Activated CD8-positive, alpha-beta memory T cell treated with anti-CD3 and anti-CD28 coated beads for 4 hours (primary cell): ENCODE data around the gene STK17A.

Source experiments
- DNase-seq, 2 donors: peaks; one replicate each; pipeline ENCODE4 v3.0.0-alpha.2; 2020; ENCODE audit warnings: low read depth in 2 of 2

The STK17A gene

DNA sequence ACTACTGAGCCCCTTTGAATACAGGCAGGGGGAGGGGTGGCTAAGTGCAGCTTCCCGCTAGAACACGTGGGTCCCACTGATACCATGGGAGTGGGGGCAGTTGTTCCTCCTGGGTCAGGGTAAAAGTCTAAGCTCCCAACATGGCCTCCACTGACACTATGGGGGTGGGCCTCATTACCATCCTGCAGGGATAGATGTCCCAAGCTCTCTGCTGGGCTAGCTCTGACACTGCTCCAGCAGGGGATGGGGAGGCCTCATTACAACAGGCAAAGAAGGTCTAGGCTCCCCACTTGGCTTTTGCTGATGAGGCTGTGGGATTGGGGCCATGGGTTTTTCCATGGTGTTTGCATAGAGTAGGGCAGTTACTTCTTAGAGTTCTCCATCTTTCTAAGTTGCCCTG, 51.5 kb downstream of the STK17A start:
- DNase-seq = no peak

DNA sequence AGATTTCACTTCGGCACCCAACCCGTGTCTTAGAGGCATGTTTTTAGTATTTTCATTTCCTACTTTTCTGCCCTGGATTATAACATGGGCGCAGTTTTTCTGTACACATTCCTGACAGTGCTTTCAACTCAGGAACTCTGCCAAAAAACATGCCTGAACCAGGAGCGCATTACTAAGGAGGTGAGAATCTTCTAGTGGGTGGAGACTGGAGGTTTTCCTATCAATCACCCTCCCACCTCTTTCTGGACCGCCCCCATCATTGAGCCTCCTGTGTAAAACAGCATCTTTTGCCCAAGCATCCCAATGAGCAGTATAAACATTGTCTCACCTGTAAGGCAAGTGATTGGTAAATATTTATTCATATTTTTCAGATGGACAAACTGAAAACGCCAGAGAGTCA, 53.2 kb downstream of the STK17A start:
- no peak for DNase-seq

DNA sequence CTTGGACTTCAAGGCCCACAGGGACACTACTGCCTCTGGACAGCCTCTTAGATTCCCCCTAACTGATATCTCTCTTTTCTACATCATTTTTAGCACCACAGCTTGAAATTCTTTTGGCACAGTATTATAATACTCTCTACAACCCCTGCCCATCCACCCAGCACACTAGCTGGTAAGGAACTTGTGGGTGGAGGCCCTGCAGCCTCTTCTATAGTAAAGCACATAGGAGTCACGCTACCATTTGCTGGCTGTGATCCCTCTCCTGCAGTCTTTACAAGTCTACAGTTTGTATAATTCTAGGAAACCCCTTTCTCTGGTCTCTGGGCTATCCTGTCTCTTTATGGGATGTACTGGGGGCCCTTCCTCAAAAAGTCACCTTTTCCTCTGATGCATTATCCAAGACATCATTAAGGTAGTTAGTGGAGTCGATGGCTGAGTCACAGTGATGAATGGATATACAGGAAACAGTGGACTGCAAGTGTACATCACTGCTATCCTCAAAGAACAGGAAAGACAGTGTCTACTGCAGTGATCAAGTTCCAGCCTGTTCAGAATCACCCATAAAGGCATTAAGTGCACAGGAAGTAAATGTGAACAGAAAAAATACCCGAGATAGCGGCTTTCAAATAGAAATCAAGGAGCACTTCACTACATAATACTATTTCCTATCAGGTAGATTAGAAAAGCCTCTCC, 54.4 kb downstream of the STK17A start:
- no peak for DNase-seq

DNA sequence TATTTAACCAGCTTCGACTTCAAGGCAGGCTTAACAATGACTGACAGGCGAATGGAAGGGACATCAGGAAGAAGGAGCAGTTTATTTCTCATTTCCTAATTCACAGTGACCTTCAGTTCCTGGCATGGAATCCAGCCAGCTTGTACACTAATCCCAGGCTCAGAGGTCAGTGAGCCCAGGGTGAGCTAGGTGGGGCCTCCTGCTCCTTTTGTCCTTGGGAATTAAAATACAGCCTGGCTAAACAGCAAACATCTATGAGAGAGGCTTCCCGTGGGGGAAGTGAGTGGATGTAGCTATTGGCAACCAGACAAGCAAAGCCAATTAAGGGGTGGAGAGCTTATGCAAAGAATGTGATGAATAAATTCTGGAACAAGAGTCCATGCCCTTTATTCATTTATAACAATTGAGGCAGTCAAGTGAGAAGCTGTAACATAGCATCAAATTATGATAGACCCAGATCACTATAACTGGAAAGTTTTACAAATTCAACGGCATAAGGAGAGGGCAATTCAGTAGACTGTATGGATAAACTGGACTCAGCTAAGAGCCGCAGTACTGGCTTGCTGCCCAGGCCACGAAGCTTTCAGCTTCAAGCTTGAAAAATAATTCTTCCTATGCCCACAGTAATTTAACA, 57.1 kb downstream of the STK17A start:
- no peak for DNase-seq

DNA sequence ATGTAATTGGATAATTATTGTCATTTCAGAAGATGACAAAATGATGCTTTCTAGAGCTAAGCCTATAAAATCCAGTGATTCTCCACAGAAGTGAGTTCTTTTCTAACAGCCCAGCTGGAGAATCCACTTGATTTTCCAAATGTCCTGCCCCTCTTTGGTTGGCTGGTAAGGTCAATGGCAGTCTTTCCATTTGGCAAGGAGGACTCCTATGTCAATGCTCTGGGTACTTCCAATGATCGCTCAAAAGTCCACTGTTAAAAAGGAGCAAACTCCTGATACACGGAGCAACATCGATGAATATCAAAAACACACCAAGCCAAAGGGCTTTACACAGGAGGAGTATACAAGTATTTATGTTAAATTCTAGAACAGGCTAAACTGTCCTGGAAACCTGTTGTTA, 57.8 kb downstream of the STK17A start:
- no peak for DNase-seq

DNA sequence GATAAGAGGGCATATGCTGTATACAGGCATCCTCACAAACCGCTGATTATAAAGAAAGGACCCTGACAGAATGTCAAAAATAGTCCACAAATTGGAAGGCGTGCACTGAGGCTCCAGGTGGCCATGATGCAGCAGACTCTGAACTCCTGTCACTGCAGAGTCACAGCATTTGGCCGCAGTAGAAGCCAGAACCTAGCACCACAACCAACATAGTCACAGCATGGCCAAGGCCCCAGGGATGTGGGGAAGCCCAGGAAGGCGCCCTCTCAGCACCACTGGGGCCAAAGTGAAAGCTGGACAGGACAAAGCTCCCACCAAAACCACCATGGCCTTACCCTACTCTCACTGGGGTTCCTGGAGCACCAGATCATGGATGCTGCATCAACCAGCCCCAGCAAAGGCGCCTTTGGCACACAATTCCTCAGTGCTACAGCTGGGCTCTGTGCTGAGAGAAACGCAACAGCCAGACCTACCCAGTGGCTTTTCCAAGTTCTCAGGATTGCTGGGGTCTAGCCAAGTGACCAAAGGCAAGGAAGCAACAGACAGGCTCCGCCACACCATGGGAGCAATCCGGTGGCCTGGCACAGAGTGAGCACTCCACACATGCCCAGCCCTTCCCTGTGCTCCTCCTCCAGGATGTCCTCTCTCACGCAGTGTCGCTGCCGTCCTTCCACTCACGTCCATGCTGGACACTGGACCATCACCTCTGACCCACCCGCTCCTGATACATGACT, 60.2 kb downstream of the STK17A start:
- DNase-seq = no peak

DNA sequence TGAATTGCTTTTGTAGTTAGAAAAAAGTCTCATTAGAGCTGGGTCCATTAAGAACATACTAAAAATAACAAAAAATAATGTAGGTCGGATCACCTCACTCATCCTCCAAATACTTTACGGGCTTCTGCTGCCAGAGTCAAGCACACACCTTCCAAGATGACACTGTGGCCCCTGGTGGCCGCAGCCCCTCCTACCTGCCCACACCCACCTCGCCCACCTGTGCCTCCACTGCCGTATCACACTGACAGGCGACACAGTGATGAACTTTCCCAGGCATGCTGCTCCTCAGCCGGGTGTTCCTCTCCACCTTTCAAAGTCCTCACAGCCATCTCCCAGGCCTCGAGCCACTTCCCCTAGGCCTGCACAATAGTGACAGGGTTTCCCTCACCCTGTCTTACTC, 60.9 kb downstream of the STK17A start:
- no peak for DNase-seq

DNA sequence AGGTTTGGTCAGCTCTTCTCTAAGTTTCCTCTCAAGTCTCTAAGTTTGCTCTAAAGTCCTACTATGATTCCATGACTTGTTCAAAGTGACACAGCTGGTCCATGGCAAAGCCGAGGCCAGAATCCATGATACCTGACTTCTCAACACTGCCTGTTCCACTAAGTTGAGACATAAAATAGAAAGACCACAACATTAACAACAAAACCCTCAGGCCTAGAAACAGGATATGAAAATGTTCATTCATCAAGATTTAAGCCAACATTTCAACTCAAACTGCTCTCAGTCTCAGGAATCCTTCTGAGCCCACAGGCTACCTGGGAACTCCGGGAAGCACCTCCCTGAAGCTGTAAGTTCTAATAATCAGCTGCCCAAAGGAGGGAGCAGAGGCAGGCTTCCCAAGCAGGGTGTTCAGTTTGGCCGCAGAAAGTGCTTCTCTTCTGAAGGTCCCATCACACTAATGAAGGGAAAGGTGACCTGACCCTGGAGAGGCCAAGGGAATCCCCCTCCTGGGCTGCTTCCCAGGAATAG, 62.9 kb downstream of the STK17A start:
- no peak for DNase-seq

DNA sequence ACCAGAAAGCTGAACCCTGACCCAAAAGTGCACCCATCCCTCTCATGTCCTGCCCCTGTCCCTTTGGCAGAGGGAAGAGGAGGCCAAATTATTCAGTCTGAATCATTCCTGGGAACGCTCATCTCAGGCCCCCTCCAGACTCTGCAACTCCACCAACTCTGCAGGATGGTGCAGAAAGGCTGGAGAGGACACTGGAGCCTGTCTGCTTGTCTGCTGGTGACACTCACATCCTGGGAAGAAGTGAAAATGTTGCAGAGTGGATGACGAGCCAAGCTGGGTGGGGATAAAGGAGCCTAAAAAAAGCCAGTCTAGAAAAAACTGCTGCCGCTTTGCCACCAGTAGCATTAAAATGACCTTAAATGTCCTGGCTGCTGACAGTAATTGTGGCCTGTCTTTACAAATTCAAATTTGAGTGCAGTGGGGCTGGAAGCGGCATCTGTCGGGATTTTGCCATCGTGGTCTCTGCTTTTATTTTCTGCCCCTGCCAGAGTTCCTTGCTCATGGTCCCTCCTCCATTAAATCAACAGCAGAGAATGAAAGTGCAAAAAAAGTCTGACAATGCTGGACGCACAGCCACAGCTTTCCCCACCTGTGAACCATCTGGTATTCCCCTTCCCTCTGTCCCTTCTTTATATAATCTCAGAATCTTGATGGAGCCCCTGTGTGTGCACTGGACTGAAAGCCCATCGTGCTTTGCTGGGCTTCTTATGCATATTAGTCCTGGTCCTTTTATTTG, 63.9 kb downstream of the STK17A start:
- no peak for DNase-seq

DNA sequence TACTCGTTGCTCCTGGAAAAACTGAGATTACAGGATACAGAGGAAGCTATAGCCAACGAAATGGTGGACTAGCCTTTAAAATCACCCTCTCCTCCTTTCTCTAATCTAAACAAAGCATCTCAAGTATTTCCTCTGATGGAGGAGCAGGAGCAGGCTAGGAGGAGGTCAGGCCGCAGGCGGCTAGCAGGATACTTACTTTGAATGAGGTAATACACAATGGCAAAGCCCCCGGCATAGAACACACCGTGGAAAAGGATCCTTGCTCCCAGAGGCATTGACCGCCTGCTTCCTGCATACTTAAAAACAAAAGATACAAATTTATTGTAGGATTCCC, 64.4 kb downstream of the STK17A start:
- no peak for DNase-seq

DNA sequence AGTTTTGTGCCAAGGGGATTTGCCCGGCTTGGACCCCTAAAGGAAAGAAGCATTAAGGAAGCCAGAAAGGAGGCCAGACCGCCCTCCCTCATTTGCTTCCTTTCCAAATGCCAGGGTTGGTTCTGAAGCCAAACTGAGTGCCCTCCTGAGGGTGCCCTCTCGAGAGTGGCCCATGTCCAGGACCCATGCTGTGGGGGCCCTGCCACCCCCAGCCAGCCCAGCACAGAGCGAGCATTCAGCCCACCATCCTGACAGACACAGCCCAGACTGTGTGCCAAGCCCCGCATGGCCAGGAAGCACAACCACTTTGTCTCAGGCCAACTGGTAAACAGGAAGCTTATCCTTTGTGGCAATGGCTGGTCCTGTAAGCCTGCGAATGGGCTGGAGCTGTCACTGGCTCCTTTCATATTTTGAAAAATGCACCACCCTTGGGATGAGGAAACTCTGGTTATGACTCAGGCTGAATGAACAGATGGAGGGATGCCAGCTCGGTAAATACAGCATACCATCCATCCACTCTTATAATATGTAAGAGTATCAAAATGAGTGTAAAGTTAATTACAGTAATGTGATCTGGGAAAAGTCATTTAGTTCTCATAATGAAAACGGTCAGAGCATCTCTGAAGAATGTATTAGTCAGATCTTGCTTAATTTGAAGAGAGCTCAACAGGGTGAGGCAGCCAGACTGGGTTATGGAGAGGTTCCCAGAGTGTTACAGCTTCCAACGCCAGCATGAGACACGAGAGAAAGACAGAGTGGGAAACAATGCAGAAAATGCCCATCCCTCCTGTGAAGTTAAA, 65.0 kb downstream of the STK17A start:
- no peak for DNase-seq

DNA sequence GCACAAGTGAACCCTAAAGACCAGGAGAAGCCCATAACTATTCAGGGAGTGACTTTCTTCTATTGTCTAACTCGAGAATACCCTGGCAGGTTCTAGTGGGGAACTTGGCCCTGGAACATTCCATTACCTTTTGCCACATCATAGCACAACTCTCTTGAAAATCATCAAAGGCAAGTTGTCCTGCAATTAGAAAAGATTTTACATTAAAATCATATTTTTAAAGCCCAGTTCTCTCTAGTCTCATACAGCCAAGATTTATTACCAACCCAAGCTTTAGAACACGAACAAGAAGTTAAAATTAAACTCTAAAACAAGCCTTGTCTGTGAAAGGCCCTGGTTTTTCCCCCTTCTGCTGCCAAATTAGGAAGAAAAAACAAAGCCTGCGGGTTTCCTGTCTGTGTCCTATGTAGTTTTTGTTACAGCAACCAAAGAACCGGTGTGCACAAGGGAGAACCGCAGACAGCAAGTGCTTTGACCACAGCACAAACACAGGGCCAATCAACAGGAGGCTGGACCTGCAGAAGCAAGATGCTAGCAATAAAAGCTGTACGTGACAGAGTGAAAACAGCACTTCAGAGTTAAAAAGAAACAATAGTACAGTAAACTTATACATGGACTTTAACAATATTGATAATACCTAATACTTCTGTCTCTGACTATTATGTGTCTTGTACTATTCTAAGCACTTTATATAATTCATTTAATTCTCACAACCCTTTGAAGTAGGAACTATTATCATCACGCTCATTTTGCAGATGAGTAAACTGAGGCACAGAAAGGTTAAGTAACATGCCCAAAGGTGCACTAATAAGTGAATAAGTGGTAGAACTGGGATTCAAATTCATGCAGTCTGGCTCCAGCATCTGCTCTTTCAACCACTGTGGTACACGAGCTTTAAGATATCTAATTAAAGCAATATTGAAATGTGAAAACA, 65.8 kb downstream of the STK17A start:
- DNase-seq = peak; percentile 34 to 42

DNA sequence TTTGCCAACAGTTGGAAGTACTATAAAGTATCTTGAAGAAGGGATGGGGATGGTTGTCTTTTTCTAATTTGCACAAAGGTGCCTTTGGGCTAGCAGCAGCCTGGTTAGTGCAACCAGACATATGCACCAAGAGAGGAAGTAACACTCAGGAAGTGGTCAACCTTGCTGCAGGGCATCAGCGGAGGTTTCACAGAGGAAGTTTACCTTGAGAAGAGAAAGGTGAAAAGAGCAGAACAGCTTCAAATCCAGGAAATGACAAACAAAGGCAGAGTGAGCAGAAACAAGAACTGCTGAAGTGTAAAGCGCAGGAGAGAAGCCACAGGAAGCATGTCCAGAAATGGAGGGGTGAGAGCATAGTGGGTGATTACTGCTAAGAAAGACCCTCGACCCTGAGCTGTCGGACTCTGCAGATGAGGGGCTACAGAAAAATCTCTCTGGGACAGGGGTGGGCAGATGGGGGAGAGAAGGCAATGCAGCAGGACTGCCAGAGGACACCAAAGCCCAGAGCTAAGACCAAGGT, 66.9 kb downstream of the STK17A start:
- peak in 1 of 2 donors; percentile 36 for DNase-seq

DNA sequence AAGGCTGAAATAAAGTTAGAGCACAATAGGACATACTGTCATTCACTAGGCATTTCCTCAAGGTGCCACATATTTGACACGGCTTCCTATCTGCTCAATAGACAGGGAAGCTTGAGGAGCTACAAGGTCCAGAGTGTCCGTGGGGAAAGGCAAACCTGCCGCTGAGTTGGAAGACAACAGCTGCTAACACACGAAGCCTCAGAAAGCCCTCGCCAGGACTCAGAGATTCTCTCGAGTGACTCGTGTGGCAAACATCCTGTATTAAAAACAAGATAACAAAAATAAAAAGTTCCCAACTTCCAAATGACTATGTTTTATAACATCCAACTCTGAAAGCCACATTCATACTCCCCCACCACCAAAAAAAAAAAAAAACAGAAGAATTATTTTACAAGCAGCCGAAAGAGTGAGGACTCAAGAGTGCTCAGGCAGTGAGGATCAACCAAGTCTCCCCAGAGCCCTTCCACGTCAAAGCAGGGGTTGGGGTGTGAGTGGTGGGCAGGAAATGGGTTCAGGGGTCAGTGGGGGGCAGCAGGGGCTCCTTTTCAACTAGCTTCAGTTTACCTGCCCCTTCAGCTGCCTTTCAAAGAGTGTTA, 67.6 kb downstream of the STK17A start:
- DNase-seq = no peak

DNA sequence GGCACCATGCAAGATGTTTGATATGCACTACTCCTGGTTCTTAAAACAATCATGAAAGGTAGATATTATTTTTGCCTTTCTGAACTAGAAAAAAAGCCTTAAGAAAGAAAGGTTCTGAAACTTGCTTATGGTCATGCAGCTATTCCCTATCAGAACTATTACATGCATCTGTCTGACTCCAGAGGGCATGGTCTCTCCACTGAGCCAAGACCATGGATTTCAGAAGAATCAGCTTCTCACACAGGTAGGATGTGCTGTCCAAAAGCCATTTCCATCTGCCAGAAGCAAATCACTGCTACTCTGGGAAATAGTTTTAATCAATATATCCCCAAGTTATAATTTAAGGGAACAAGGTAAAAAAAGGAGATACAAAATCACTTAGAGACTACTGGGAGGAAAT, 69.5 kb downstream of the STK17A start:
- no peak for DNase-seq

DNA sequence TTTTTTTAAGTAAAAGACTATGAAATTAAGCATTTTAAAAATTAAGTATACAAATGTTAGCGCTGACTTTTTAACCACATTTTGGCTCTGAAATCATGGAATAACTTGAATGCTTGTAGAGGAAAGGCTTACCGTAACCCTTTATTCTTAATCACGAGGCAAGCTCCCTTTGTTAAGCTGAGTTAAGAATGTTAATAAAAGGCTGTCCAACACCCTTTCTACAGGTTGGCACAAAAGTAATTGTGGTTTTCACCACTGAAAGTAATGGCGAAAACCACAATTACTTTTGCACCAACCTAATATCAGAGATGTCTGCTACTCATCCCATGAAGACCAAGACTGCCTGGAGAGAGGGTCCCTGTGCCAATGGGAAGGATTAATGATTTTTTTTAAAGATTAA, 70.6 kb downstream of the STK17A start:
- no peak for DNase-seq

DNA sequence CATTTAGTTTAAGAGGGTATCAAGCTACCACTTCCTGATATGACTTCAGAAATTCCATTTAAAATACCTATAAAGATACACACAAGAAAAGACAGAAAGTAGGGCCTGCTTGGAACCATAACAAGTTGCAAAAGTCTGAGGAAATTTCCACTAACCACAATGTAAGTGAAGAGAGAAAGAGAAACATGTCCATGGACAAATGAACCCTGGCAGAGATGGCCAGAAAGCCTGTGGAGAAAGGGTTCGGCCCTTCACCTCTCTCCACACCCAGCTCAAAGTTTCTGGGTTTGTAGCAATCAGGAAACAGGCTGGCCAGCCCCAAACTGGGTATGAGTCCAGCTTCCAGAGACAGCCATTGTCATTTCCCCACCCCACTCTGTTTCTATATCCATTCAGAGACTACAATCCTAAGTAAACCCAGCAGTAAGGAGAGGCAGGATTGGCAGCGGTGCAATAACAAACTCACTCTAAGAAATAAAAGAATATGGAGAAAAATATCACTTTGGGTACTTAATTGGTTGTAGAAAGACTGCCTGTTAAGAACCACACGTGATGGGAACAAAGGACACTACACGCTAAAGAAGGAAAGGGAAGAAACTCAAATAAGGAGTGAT, 71.1 kb downstream of the STK17A start:
- DNase-seq = no peak

DNA sequence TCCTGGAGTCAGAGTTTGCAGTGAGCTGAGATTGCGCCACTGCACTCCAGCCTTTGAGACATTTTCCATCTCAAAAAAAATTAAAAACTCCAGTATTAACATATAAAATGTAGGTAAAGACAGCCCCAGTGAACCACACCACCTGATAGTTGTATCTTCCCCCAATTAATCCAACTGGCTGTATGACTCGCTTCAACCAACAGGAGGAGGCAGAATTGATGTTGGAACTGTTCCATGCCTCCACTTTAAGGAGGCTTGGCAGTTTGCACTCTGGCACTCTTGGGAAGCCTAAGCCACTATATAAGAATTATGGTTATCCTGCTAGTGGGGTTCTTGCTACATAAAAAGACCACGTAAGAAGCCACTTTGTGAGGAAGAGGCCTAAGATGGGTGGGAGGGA, 72.7 kb downstream of the STK17A start:
- DNase-seq = no peak

DNA sequence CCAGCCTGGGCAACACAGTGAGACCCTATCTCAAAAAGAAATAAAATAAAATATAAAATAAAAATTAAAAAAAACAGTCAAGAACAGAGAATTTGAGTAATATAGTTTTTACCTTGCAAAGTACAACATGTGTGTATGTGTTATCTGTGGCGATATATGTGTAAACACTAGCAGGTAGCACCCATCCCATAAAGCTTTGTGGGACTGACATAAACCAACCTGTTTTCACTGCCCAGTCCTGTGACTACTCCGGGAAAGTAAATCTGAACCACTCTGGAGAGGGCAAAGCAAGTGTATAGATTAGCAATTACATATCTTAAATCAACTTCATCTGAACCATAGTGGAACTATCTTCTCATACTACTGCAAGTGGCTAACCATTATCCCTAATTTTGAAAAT, 74.1 kb downstream of the STK17A start:
- DNase-seq = no peak
